Trophoblast cell (in vitro differentiated cells and primary cell): Measurements from ENCODE around the gene GDF11. TPM values are rescaled to one million over a fixed set of nuclear protein-coding genes. Genes with fewer than 3 reads are reported as not detected.

Source experiments
- DNase-seq, 2 donors: peaks; one replicate each; pipeline ENCODE4 v3.0.0-alpha.2; 2016
- H2AFZ ChIP-seq: 2 replicates; pipeline ENCODE4 v1.6.1; 2013; ENCODE audit warnings: low read length, moderate library complexity, mild to moderate bottlenecking; ENCODE audit not compliant: insufficient read depth, poor library complexity
- H2AK5ac ChIP-seq: 2 replicates; pipeline ENCODE4 v1.6.1; 2013; ENCODE audit warnings: mild to moderate bottlenecking, low read length
- H2BK120ac ChIP-seq: 2 replicates; pipeline ENCODE4 v1.6.1; 2013; ENCODE audit warnings: low read length, mild to moderate bottlenecking, moderate library complexity; ENCODE audit not compliant: insufficient read depth, poor library complexity
- H2BK12ac ChIP-seq: 2 replicates; pipeline ENCODE4 v1.6.1; 2013; ENCODE audit warnings: mild to moderate bottlenecking, low read length, moderate library complexity
- H2BK5ac ChIP-seq: 2 replicates; pipeline ENCODE4 v1.6.1; 2013; ENCODE audit warnings: low read length, low read depth, moderate library complexity, mild to moderate bottlenecking; ENCODE audit not compliant: poor library complexity
- H3K14ac ChIP-seq: 2 replicates; pipeline ENCODE4 v1.6.1; 2013; ENCODE audit warnings: mild to moderate bottlenecking, low read length
- H3K18ac ChIP-seq: 2 replicates; pipeline ENCODE4 v1.6.1; 2013; ENCODE audit warnings: mild to moderate bottlenecking, low read length
- H3K23ac ChIP-seq: 2 replicates; pipeline ENCODE4 v1.6.1; 2013; ENCODE audit warnings: low read length
- H3K27ac ChIP-seq: 2 replicates; pipeline ENCODE4 v1.5.1; 2013; ENCODE audit warnings: low read depth, mild to moderate bottlenecking, inconsistent platforms, low read length, moderate library complexity
- H3K27me3 ChIP-seq: 2 replicates; pipeline ENCODE4 v1.6.1; 2013; ENCODE audit warnings: inconsistent platforms, mild to moderate bottlenecking, low read length, moderate library complexity; ENCODE audit not compliant: insufficient read depth
- H3K36me3 ChIP-seq, 2 experiments: 1 replicate in 1 of 2; 2 replicates in 1 of 2; pipeline ENCODE4 v1.6.1; 2013; ENCODE audit warnings: low read length in 2 of 2, mild to moderate bottlenecking in 2 of 2, moderate library complexity in 1 of 2; ENCODE audit not compliant: insufficient read depth in 2 of 2, control insufficient read depth in 1 of 2
- H3K4ac ChIP-seq: 2 replicates; pipeline ENCODE4 v1.6.1; 2013; ENCODE audit warnings: low read depth, mild to moderate bottlenecking, low read length, moderate library complexity
- H3K4me1 ChIP-seq, 2 experiments: 1 replicate in 1 of 2; 2 replicates in 1 of 2; pipeline ENCODE4 v1.6.1; 2013; ENCODE audit warnings: low read length in 2 of 2, mild to moderate bottlenecking in 2 of 2, moderate library complexity in 1 of 2; ENCODE audit not compliant: insufficient read depth in 2 of 2, control insufficient read depth in 1 of 2
- H3K4me2 ChIP-seq: 2 replicates; pipeline ENCODE4 v1.6.1; 2013; ENCODE audit warnings: inconsistent platforms, mild to moderate bottlenecking, low read length, moderate library complexity
- H3K4me3 ChIP-seq: 2 replicates; pipeline ENCODE4 v1.5.1; 2013; ENCODE audit warnings: mild to moderate bottlenecking, low read depth, low read length, inconsistent platforms
- H3K79me1 ChIP-seq: one replicate; pipeline ENCODE4 v1.6.1; 2013; ENCODE audit warnings: low read length
- H3K79me2 ChIP-seq: 2 replicates; pipeline ENCODE4 v1.6.1; 2013; ENCODE audit warnings: low read length, mild to moderate bottlenecking; ENCODE audit not compliant: control insufficient read depth, insufficient read depth, poor library complexity
- H3K9ac ChIP-seq: 2 replicates; pipeline ENCODE4 v1.6.1; 2013; ENCODE audit warnings: mild to moderate bottlenecking, low read length
- H3K9me3 ChIP-seq: 2 replicates; pipeline ENCODE4 v1.6.1; 2013; ENCODE audit warnings: low read depth, mild to moderate bottlenecking, control low read depth, inconsistent platforms, low read length; ENCODE audit not compliant: insufficient read depth
- H4K12ac ChIP-seq: 2 replicates; pipeline ENCODE4 v1.6.1; 2013; ENCODE audit warnings: low read depth, mild to moderate bottlenecking, low read length, moderate library complexity
- H4K8ac ChIP-seq: 2 replicates; pipeline ENCODE4 v1.6.1; 2013; ENCODE audit warnings: low read depth, mild to moderate bottlenecking, low read length, moderate library complexity
- H4K91ac ChIP-seq: one replicate; pipeline ENCODE4 v1.6.1; 2013; ENCODE audit warnings: low read depth, mild to moderate bottlenecking, low read length, moderate library complexity
- WGBS: extraction: QIAGEN DNeasy Blood & Tissue Kit; methylation state at CpG from one replicate; pipeline ENCODE4 v1.1.7; 2013; ENCODE audit warnings: missing lambda C conversion rate; ENCODE audit not compliant: insufficient read length, insufficient coverage; ENCODE audit errors: extremely low coverage; 5-methylcytosine and 5-hydroxymethylcytosine counted together
- polyA plus RNA-seq: library from polyadenylated mRNA; stranded (reverse); fragments of 200-250 nt; gene quantifications from 2 replicates; pipeline ENCODE4 v1.2.3, GENCODE V29; 2013

GDF11 gene
- 8.6 and 9.5 TPM in 2 replicates for polyA plus RNA-seq

- peak within 1 kb of the TSS; percentile 76 for H3K4me3 ChIP-seq
- H3K27me3 ChIP-seq, result no peaks in the 10 kb centered on the region
- no peak within 1 kb of the TSS for H3K23ac ChIP-seq
- WGBS, result no CpG with 5 or more reads among the region's 53 CpGs
- H2AFZ ChIP-seq, result peak within 1 kb of the TSS; percentile 32
- H4K12ac ChIP-seq, result peak within 1 kb of the TSS; percentile 17
- peak within 1 kb of the TSS; percentile 65 for H3K18ac ChIP-seq
- H3K27ac ChIP-seq, result peak within 1 kb of the TSS; percentile 9
- H3K9ac ChIP-seq, result peak within 1 kb of the TSS; percentile 42
- H3K9me3 ChIP-seq, result no peaks in the 10 kb centered on the region
- no peaks in the 10 kb centered on the region for H3K36me3 ChIP-seq
- peak within 1 kb of the TSS; percentile 52 for H3K4ac ChIP-seq
- peak within 1 kb of the TSS; percentile 12 for H2AK5ac ChIP-seq
- no peak within 1 kb of the TSS for H2BK120ac ChIP-seq
- H3K4me1 ChIP-seq, result peaks cover 20 to 30% of the 10 kb centered on the region in 2 experiments
- peak within 1 kb of the TSS; percentile 96 for H3K4me2 ChIP-seq
- peak within 1 kb of the TSS; percentile 53 for H4K8ac ChIP-seq
- DNase-seq, result peak in 1 of 2 donors; percentile 60
- H2BK12ac ChIP-seq, result peak within 1 kb of the TSS; percentile 4
- peaks cover 14% of the 10 kb centered on the region for H3K79me1 ChIP-seq
- peaks cover 9% of the 10 kb centered on the region for H3K79me2 ChIP-seq
- peak within 1 kb of the TSS; percentile 20 for H4K91ac ChIP-seq
- H3K14ac ChIP-seq, result peak within 1 kb of the TSS; percentile 73
- H2BK5ac ChIP-seq, result no peak within 1 kb of the TSS
These were observed at the start of gene GDF11 for GRCh38 chr12:55742719-55743405. GDF11 (plus strand) TSS chr12:55743122; CDS start chr12:55743317, 195 bp downstream.

GRCh38 chr12:55693323-55694187, 49.4 kb upstream of the GDF11 start:
- H2AK5ac ChIP-seq, result no peak overlapping the region
- H3K9ac ChIP-seq, result no peak overlapping the region
- H3K79me1 ChIP-seq, result no peaks in the 10 kb centered on the region
- no peak overlapping the region for H3K4ac ChIP-seq
- H3K4me2 ChIP-seq, result no peak overlapping the region
- H4K12ac ChIP-seq, result no peak overlapping the region
- no peak overlapping the region for H3K18ac ChIP-seq
- WGBS, result no CpG with 5 or more reads among the region's 7 CpGs
- H3K23ac ChIP-seq, result no peak overlapping the region
- H3K27ac ChIP-seq, result no peak overlapping the region
- H3K14ac ChIP-seq, result no peak overlapping the region
- H2BK12ac ChIP-seq, result no peak overlapping the region
- H3K27me3 ChIP-seq, result no peaks in the 10 kb centered on the region
- H2BK120ac ChIP-seq, result no peak overlapping the region
- no peak overlapping the region for H2BK5ac ChIP-seq
- no peaks in the 10 kb centered on the region for H3K36me3 ChIP-seq
- no peak for DNase-seq
- H3K79me2 ChIP-seq, result no peaks in the 10 kb centered on the region
- H3K4me3 ChIP-seq, result no peak overlapping the region
- no peak overlapping the region for H4K8ac ChIP-seq
- H3K9me3 ChIP-seq, result peaks cover 8% of the 10 kb centered on the region
- H2AFZ ChIP-seq, result no peak overlapping the region
- no peaks in the 10 kb centered on the region for H3K4me1 ChIP-seq
- no peak overlapping the region for H4K91ac ChIP-seq

- no peak overlapping the region for H2AFZ ChIP-seq
- no peak overlapping the region for H3K18ac ChIP-seq
- no peak overlapping the region for H3K23ac ChIP-seq
- no peaks in the 10 kb centered on the region for H3K36me3 ChIP-seq
- no peak overlapping the region for H3K4me2 ChIP-seq
- no peak overlapping the region for H4K8ac ChIP-seq
- H3K27ac ChIP-seq, result no peak overlapping the region
- no peak overlapping the region for H2AK5ac ChIP-seq
- H3K9ac ChIP-seq, result no peak overlapping the region
- H3K79me2 ChIP-seq, result no peaks in the 10 kb centered on the region
- H2BK120ac ChIP-seq, result no peak overlapping the region
- DNase-seq, result no peak
- H3K4me3 ChIP-seq, result no peak overlapping the region
- H3K4me1 ChIP-seq, result no peaks in the 10 kb centered on the region
- no peak overlapping the region for H4K12ac ChIP-seq
- peaks cover 8% of the 10 kb centered on the region for H3K9me3 ChIP-seq
- no peak overlapping the region for H3K4ac ChIP-seq
- no peak overlapping the region for H2BK12ac ChIP-seq
- H3K27me3 ChIP-seq, result no peaks in the 10 kb centered on the region
- no peaks in the 10 kb centered on the region for H3K79me1 ChIP-seq
- no CpG with 5 or more reads among the region's 7 CpGs for WGBS
- H3K14ac ChIP-seq, result no peak overlapping the region
- H2BK5ac ChIP-seq, result no peak overlapping the region
- no peak overlapping the region for H4K91ac ChIP-seq
These were observed 48.8 kb upstream of the GDF11 start for GRCh38 chr12:55694188-55694515.

GRCh38 chr12:55694651-55695050, 48.3 kb upstream of the GDF11 start:
- Histone ChIP-seq H3K27ac (no peak overlapping the region), H3K79me1 (no peaks in the 10 kb centered on the region), H3K9me3 (peaks cover 8% of the 10 kb centered on the region), H2BK12ac (no peak overlapping the region), H2BK5ac (no peak overlapping the region), H3K4me2 (no peak overlapping the region), H3K79me2 (no peaks in the 10 kb centered on the region), H3K18ac (no peak overlapping the region), H3K9ac (no peak overlapping the region), H3K14ac (no peak overlapping the region), H3K4me3 (no peak overlapping the region), H3K23ac (no peak overlapping the region), H3K36me3 (no peaks in the 10 kb centered on the region), H2AFZ (no peak overlapping the region), H3K4ac (no peak overlapping the region), H4K8ac (no peak overlapping the region), H4K91ac (no peak overlapping the region), H2BK120ac (no peak overlapping the region), H3K27me3 (no peaks in the 10 kb centered on the region), H2AK5ac (no peak overlapping the region), H4K12ac (no peak overlapping the region), H3K4me1 (no peaks in the 10 kb centered on the region)
- WGBS, result no CpG with 5 or more reads among the region's 4 CpGs
- DNase-seq, result no peak
